Calu3 (cell line): ENCODE measurements around the gene GPC3. TPM values are rescaled to one million over a fixed set of nuclear protein-coding genes. Genes with fewer than 3 reads are reported as not detected.

Experiments
- BruUV-seq: library from RNA; stranded (reverse); fragments of 400-500 nt; replicated peaks from 2 replicates; lab custom pipeline; 2021; lab: Mats Ljungman, UMichigan
- CTCF ChIA-PET: fragments of 300-600 bp; sonication (Branson Sonifier 250); formaldehyde crosslinking; loops from one replicate; lab custom pipeline; 2022; ENCODE audit warnings: antibody characterized with exemption; lab: Charles Lee
- DNase-seq: peaks from one replicate; pipeline ENCODE4 v3.0.0; 2022
- H3K27ac Mint-ChIP-seq: one replicate; pipeline ENCODE4 v1.8.0; 2022; ENCODE audit warnings: mixed read lengths; ENCODE audit not compliant: unreplicated experiment
- H3K27me3 Mint-ChIP-seq: one replicate; pipeline ENCODE4 v1.8.0; 2022; ENCODE audit warnings: mixed read lengths; ENCODE audit not compliant: unreplicated experiment
- H3K36me3 Mint-ChIP-seq: one replicate; pipeline ENCODE4 v1.8.0; 2022; ENCODE audit warnings: mild to moderate bottlenecking, moderate library complexity, mixed read lengths; ENCODE audit not compliant: insufficient read depth, unreplicated experiment
- H3K4me1 Mint-ChIP-seq: one replicate; pipeline ENCODE4 v1.8.0; 2022; ENCODE audit warnings: mild to moderate bottlenecking, low read depth, mixed read lengths; ENCODE audit not compliant: unreplicated experiment
- H3K4me3 Mint-ChIP-seq: one replicate; pipeline ENCODE4 v1.8.0; 2022; ENCODE audit warnings: mild to moderate bottlenecking, low read depth, moderate library complexity, mixed read lengths; ENCODE audit not compliant: unreplicated experiment
- H3K9me3 Mint-ChIP-seq: one replicate; pipeline ENCODE4 v1.8.0; 2022; ENCODE audit warnings: low read depth, mixed read lengths; ENCODE audit not compliant: unreplicated experiment
- intact Hi-C: fragments of 100-400 bp; cut with micrococcal nuclease; formaldehyde crosslinking; loops from one replicate; pipeline ENCODE4 v1.10.0; 2022; ENCODE audit not compliant: unreplicated experiment
- total RNA-seq: library from RNA; stranded (reverse); gene quantifications from 2 replicates; pipeline ENCODE4 v1.2.3, GENCODE V29; 2022
- TF ChIP-seq, protein P1 (sequence below): fragments of 200-600 bp; IDR thresholded peaks from one replicate; pipeline ENCODE4 v1.8.0; 2022; ENCODE audit warnings: antibody characterized with exemption; ENCODE audit not compliant: unreplicated experiment

The GPC3 gene
- total RNA-seq, 1 experiment from 2014 or later: 2.3 TPM

DNA sequence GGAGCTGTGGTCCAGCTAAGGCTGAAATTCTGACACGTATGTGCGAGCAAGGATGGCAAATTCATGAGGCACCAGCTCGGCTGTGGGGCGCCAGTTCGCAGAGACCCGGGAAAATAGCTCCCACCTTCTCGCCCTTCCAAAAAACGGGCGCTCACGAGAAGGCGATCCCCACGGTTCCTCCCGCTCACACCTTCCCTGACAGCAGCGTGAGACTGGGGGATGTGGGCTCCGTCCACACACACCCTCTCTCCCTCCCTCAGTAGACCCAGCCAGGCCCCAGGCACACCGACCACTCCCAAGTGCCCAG, 584 bp downstream of the GPC3 start:
- TF ChIP-seq, protein P1, sequence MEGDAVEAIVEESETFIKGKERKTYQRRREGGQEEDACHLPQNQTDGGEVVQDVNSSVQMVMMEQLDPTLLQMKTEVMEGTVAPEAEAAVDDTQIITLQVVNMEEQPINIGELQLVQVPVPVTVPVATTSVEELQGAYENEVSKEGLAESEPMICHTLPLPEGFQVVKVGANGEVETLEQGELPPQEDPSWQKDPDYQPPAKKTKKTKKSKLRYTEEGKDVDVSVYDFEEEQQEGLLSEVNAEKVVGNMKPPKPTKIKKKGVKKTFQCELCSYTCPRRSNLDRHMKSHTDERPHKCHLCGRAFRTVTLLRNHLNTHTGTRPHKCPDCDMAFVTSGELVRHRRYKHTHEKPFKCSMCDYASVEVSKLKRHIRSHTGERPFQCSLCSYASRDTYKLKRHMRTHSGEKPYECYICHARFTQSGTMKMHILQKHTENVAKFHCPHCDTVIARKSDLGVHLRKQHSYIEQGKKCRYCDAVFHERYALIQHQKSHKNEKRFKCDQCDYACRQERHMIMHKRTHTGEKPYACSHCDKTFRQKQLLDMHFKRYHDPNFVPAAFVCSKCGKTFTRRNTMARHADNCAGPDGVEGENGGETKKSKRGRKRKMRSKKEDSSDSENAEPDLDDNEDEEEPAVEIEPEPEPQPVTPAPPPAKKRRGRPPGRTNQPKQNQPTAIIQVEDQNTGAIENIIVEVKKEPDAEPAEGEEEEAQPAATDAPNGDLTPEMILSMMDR: no peak
- H3K9me3 Mint-ChIP-seq: no peaks in the 10 kb centered on the region
- no peak overlapping the region for H3K27ac Mint-ChIP-seq
- no TSS peak for BruUV-seq
- DNase-seq: no peak
- intact Hi-C loops: no loop called here
- H3K4me1 Mint-ChIP-seq: no peaks in the 10 kb centered on the region
- no peak overlapping the region for H3K4me3 Mint-ChIP-seq
- H3K27me3 Mint-ChIP-seq: peaks cover 16% of the 10 kb centered on the region
- peaks cover 4% of the 10 kb centered on the region for H3K36me3 Mint-ChIP-seq
- CTCF ChIA-PET: no interaction called here

- CTCF ChIA-PET: no interaction called here
- H3K36me3 Mint-ChIP-seq: peaks cover 4% of the 10 kb centered on the region
- no peaks in the 10 kb centered on the region for H3K9me3 Mint-ChIP-seq
- H3K27ac Mint-ChIP-seq: no peak overlapping the region
- no peak for DNase-seq
- no TSS peak for BruUV-seq
- TF ChIP-seq, protein P1: no peak
- no peaks in the 10 kb centered on the region for H3K4me1 Mint-ChIP-seq
- H3K27me3 Mint-ChIP-seq: peaks cover 16% of the 10 kb centered on the region
- intact Hi-C loops: no loop called here
- no peak overlapping the region for H3K4me3 Mint-ChIP-seq
Measured at GRCh38 chrX:133983974-133984845, 1.2 kb downstream of the GPC3 start.

DNA sequence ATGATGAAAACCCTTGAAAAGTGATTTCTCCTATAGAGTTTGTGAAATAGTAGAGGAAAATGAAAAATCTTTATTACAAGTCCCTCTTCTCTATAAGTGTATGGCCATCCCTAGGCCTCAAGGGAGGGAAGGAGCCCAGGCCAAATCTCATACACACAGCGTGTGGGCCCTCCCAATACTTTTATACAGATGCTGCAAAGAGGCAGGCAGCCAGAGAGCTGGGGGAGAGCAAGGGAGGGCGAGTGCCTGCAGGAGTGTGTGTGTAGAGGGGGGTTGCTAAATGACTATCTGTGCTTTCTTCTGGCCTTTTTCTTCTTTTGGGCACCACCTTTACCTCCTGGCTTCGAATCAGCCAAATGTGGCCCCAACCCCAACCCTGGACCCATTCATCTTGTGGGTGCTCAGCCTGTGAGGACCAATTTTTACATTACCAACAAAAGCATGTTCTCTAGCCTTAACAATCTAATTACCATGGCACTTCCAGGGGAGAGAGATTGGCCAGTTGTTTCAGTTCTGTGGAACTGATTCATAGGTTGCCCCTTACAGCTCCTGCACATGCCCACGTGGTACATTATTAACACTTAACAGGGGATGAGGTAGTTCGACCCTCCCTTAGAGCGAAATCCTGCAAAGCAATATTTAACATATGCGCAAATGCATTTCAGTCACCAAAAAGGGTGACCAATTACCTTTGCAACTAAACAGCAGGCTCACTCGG, 2.0 kb downstream of the GPC3 start:
- no peaks in the 10 kb centered on the region for H3K4me1 Mint-ChIP-seq
- TF ChIP-seq, protein P1: no peak

GRCh38 chrX:133981924-133982323, 3.5 kb downstream of the GPC3 start:
- Mint-ChIP-seq H3K27ac (no peak overlapping the region), H3K9me3 (no peaks in the 10 kb centered on the region), H3K27me3 (peaks cover 16% of the 10 kb centered on the region), H3K36me3 (peaks cover 1% of the 10 kb centered on the region), H3K4me3 (no peak overlapping the region), H3K4me1 (no peaks in the 10 kb centered on the region)
- BruUV-seq: no TSS peak
- TF ChIP-seq, protein P1: no peak
- CTCF ChIA-PET: no interaction called here
- intact Hi-C loops: no loop called here
- DNase-seq: no peak

More for the DNA sequence above, 2.0 kb downstream of the GPC3 start:
- Mint-ChIP-seq H3K4me3 (no peak overlapping the region), H3K9me3 (no peaks in the 10 kb centered on the region), H3K36me3 (peaks cover 4% of the 10 kb centered on the region), H3K27ac (no peak overlapping the region), H3K27me3 (peaks cover 16% of the 10 kb centered on the region)
- no TSS peak for BruUV-seq
- DNase-seq: no peak
- intact Hi-C loops: no loop called here
- CTCF ChIA-PET: interaction anchor here (0.6 kb wide), 1 partner anchor 71 kb away, joined by 3 read pairs; no protein-coding TSS in a partner anchor
